Loucy (cell line): ENCODE results near the gene GABBR2.

Experiments used
- H2AFZ ChIP-seq: fragments of 200-600 bp; sonication (generic); 2 replicates; pipeline ENCODE4 v1.6.0; 2016; ENCODE audit warnings: antibody characterized with exemption, mild to moderate bottlenecking, low read length, moderate library complexity
- H3F3A ChIP-seq: fragments of 200-600 bp; 2 replicates; pipeline ENCODE4 v1.6.0; 2016; ENCODE audit warnings: antibody characterized with exemption, low read depth, mild to moderate bottlenecking
- H3K27me3 ChIP-seq: fragments of 200-600 bp; sonication (generic); 2 replicates; pipeline ENCODE4 v1.6.1; 2014; ENCODE audit warnings: low read length, mild to moderate bottlenecking; ENCODE audit not compliant: insufficient read depth, poor library complexity, severe bottlenecking
- H3K36me3 ChIP-seq: fragments of 200-600 bp; sonication (generic); 2 replicates; pipeline ENCODE4 v1.6.1; 2016; ENCODE audit warnings: low read length; ENCODE audit not compliant: insufficient read depth
- H3K4me1 ChIP-seq: fragments of 200-600 bp; sonication (generic); 2 replicates; pipeline ENCODE4 v1.5.1; 2014; ENCODE audit warnings: low read length, mild to moderate bottlenecking; ENCODE audit not compliant: insufficient read depth, poor library complexity, severe bottlenecking
- H3K4me2 ChIP-seq: fragments of 200-600 bp; sonication (generic); 2 replicates; pipeline ENCODE4 v1.6.0; 2014; ENCODE audit warnings: antibody characterized with exemption, low read length, low read depth, mild to moderate bottlenecking; ENCODE audit not compliant: poor library complexity, severe bottlenecking
- H3K4me3 ChIP-seq: fragments of 200-600 bp; sonication (generic); 2 replicates; pipeline ENCODE4 v1.5.1; 2014; ENCODE audit warnings: low read length, mild to moderate bottlenecking, mixed read lengths; ENCODE audit not compliant: poor library complexity, severe bottlenecking
- H3K79me2 ChIP-seq: fragments of 200-600 bp; sonication (generic); 2 replicates; pipeline ENCODE4 v1.6.1; 2014; ENCODE audit warnings: low read length; ENCODE audit not compliant: insufficient read depth
- H3K9ac ChIP-seq: fragments of 200-600 bp; sonication (generic); 2 replicates; pipeline ENCODE4 v1.6.0; 2014; ENCODE audit warnings: mild to moderate bottlenecking, low read depth, low read length, moderate library complexity; ENCODE audit not compliant: poor library complexity, severe bottlenecking
- H3K9me2 ChIP-seq: fragments of 200-600 bp; sonication (generic); replicated peaks from 2 replicates; pipeline ENCODE4 v1.6.1; 2016; ENCODE audit warnings: low read depth, low read length, mixed read lengths
- H3K9me3 ChIP-seq: fragments of 200-600 bp; sonication (generic); 2 replicates; pipeline ENCODE4 v1.6.1; 2014; ENCODE audit warnings: mild to moderate bottlenecking, antibody characterized with exemption, low read length, low read depth; ENCODE audit not compliant: insufficient read depth
- H4K20me1 ChIP-seq: fragments of 200-600 bp; sonication (generic); 2 replicates; pipeline ENCODE4 v1.6.0; 2014; ENCODE audit warnings: antibody characterized with exemption, low read length, mild to moderate bottlenecking; ENCODE audit not compliant: insufficient read depth, poor library complexity, severe bottlenecking
- CTCF ChIP-seq: fragments of 200-600 bp; sonication (generic); conservative IDR thresholded peaks from 2 replicates; pipeline ENCODE4 v1.5.1; 2014; ENCODE audit warnings: mild to moderate bottlenecking, antibody characterized with exemption, low read length
- EZH2phosphoT487 ChIP-seq: fragments of 200-600 bp; IDR thresholded peaks from 2 replicates; pipeline ENCODE4 v1.6.1; 2018; ENCODE audit warnings: antibody characterized with exemption, mild to moderate bottlenecking, moderate library complexity, borderline replicate concordance

GABBR2 gene

DNA sequence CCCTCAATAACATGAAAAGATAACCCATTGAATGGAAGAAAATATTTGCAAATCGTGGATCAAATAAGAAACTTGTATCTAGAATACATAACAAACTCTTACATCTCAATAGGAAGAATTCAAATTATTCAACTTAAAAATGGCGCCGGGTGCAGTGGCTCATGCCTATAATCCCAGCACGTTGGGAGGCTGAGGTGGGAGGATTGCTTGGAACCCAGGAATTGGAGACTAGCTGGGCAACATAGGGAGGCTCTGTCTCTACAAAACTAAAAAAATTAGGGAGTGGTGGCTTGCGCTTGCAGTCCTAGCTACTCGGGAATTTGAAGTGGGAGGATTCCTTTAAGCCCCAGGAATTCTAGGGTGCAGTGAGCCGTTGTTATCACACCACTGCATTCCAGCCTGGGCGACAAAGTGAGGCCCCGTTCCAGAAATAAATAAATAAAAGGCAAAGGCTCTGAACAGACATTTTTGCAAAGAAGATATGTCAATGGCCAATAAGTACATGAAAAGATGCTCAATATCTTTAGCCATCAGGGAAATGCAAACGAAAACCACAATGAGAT lies 431.7 kb downstream of the GABBR2 start:
- Histone ChIP-seq H3K27me3 (peaks cover 11% of the 10 kb centered on the region), H3F3A (no peaks in the 10 kb centered on the region), H3K4me1 (no peaks in the 10 kb centered on the region), H3K4me3 (no peak overlapping the region), H4K20me1 (no peaks in the 10 kb centered on the region), H3K36me3 (no peaks in the 10 kb centered on the region), H3K4me2 (no peak overlapping the region), H3K9me3 (no peaks in the 10 kb centered on the region), H2AFZ (no peak overlapping the region), H3K9me2 (no peaks in the 10 kb centered on the region), H3K9ac (no peak overlapping the region), H3K79me2 (no peaks in the 10 kb centered on the region)
- TF ChIP-seq EZH2phosphoT487 (no peak), CTCF (no peak)

- Histone ChIP-seq H3K79me2 (no peaks in the 10 kb centered on the region), H3K27me3 (peaks cover 11% of the 10 kb centered on the region), H3K9me2 (no peaks in the 10 kb centered on the region), H2AFZ (no peak overlapping the region), H3K4me3 (no peak overlapping the region), H3K9me3 (no peaks in the 10 kb centered on the region), H3K4me1 (no peaks in the 10 kb centered on the region), H3K36me3 (no peaks in the 10 kb centered on the region), H4K20me1 (no peaks in the 10 kb centered on the region), H3F3A (no peaks in the 10 kb centered on the region), H3K9ac (no peak overlapping the region), H3K4me2 (no peak overlapping the region)
- TF ChIP-seq EZH2phosphoT487 (no peak), CTCF (no peak)
These were observed 433.6 kb downstream of the GABBR2 start for GRCh38 chr9:98275159-98275558.

GRCh38 chr9:98272083-98272482 lies 436.7 kb downstream of the GABBR2 start:
- Histone ChIP-seq H3K4me3 (no peak overlapping the region), H3K79me2 (no peaks in the 10 kb centered on the region), H2AFZ (no peak overlapping the region), H3K36me3 (no peaks in the 10 kb centered on the region), H3K9me3 (no peaks in the 10 kb centered on the region), H3F3A (no peaks in the 10 kb centered on the region), H3K4me1 (no peaks in the 10 kb centered on the region), H3K9ac (no peak overlapping the region), H3K27me3 (peaks cover 3% of the 10 kb centered on the region), H3K4me2 (no peak overlapping the region), H3K9me2 (no peaks in the 10 kb centered on the region), H4K20me1 (no peaks in the 10 kb centered on the region)
- TF ChIP-seq EZH2phosphoT487 (no peak), CTCF (no peak)
